H4 (cell line): ENCODE results near the gene WDR70. TPM values are rescaled to one million over a fixed set of nuclear protein-coding genes. Genes with fewer than 3 reads are reported as not detected.
"Not testable (repeated sequence)": the region's sequence is repeated elsewhere in the genome, so short reads cannot be mapped to it uniquely, and the experiment has no call there.

Source experiments
- DNase-seq: peaks from one replicate; pipeline ENCODE4 v3.0.0-alpha.2; 2015; ENCODE audit warnings: low spot score
- total RNA-seq: library from RNA; depleted of rRNA; stranded (reverse); fragments of >200 nt; shearing (Covaris generic); gene quantifications from 2 replicates; pipeline ENCODE4 v1.2.3, GENCODE V29; 2014

Gene WDR70
- total RNA-seq, 1 experiment from 2014 or later: 34.2 TPM

GRCh38 chr5:37685211-37685610, 306.1 kb downstream of the WDR70 start:
- no peak for DNase-seq

GRCh38 chr5:37685816-37686215, 306.7 kb downstream of the WDR70 start:
- no peak for DNase-seq

GRCh38 chr5:37688925-37689324, 309.8 kb downstream of the WDR70 start:
- DNase-seq: not testable (repeated sequence)

- not testable (repeated sequence) for DNase-seq
Measured at GRCh38 chr5:37694333-37694732, 315.2 kb downstream of the WDR70 start.

DNA sequence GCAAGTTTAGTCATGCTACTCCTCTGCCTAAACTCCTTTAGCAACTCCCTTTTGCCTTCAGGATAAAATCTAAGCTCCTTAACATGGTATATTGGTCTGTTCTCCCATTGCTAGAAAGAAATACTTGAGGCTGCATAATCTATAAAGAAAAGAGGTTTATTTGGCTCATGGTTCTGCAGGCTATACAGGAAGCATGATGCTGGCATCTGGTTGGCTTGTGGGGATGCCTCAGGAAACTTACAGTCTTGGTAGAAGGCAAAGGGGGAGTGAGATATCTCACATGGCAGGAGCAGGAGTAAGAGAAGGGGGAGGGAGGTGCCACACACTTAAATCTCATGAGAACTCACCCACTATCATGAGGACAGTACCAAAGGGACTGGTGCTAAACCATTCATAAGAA, 315.7 kb downstream of the WDR70 start:
- DNase-seq: no peak

GRCh38 chr5:37695647-37696046, 316.5 kb downstream of the WDR70 start:
- no peak for DNase-seq

GRCh38 chr5:37696190-37697021, 317.3 kb downstream of the WDR70 start:
- peak; percentile 63 for DNase-seq

- DNase-seq: no peak
Measured at GRCh38 chr5:37701868-37702267, 322.8 kb downstream of the WDR70 start.

- DNase-seq: no peak
Measured at GRCh38 chr5:37703841-37704241, 324.7 kb downstream of the WDR70 start.

GRCh38 chr5:37704406-37704805, 325.3 kb downstream of the WDR70 start:
- DNase-seq: no peak

- no peak for DNase-seq
Measured at GRCh38 chr5:37709020-37709419, 329.9 kb downstream of the WDR70 start.

DNA sequence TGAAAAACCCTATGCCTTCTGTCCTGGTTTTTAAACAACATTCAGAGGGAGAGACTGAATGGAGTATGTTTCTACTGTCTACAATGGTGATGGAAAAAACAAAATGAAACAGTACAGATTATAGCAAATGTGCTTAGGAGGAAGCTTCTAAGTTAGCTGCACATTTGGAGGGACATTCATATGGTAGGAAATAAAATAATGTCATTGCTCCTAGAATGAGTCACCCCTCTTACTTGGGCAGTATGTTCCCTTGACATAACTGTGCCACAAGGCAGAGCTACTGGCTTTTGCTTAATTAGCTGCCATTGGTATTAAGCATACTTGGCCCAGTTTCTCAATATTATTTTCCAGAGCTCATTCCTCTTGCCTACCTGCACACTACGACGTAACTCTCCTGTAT, 331.8 kb downstream of the WDR70 start:
- DNase-seq: no peak

DNA sequence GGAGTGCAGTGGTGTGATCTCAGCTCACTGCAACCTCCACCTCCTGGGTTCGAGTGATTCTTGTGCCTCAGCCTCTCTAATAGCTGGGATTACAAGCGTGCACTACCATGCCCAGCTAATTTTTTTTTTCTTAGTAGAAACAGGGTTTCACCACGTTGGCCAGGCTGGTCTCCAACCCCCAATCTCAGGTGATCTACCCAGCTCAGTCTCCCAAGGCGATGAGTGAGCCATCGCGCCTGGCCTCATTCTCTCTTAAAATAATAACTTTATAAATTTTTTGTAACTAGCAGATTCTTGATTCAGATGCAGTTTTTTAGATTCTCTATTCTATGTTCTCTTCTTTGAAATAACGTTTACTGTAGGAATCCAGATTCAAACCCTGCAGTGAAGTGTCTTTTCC, 333.6 kb downstream of the WDR70 start:
- no peak for DNase-seq

- no peak for DNase-seq
Measured at GRCh38 chr5:37714756-37715155, 335.6 kb downstream of the WDR70 start.

- no peak for DNase-seq
Measured at GRCh38 chr5:37715361-37715760, 336.2 kb downstream of the WDR70 start.

DNA sequence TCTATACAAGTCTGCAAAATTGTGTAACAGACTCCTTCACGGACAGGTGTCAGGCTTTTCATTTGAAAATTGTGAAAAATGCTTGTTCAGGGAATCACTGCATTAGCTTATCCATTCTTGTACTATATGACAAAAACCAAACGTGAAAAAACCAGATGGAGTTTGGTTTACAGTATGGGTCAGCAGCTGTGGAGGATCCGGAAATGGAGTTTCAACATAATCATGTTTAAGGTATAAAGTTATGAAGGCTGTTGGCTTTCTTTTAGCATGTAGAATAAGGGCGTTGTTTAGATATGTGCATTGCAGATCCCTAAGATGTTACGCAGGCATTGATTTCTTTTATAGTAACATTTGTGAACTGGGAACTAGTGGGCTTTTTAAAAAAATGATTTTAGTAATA, 336.9 kb downstream of the WDR70 start:
- DNase-seq: no peak

DNA sequence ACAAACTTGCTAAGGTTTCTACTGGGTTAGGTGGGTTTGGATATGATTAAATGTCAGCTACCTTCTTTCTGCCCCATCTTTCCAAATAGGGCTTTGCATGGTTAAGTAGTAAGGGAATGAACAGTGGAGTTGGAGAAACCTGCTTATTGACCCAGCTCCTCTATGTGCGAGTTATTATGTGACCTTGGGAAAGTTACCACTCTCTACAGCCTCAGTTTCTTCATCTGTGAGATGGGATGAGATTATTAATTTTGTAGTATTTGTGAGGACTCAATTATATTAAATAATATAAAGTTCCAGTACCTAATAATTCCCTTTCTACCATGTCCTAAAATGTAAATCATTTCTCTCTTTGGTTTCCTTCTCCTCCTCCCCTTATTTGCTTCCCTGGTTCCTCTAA, 337.3 kb downstream of the WDR70 start:
- no peak for DNase-seq

GRCh38 chr5:37717276-37717612, 338.1 kb downstream of the WDR70 start:
- DNase-seq: no peak

- peak; percentile 93 for DNase-seq
Measured at GRCh38 chr5:37717613-37718431, 338.7 kb downstream of the WDR70 start.

- DNase-seq: no peak
Measured at GRCh38 chr5:37720550-37720952, 341.4 kb downstream of the WDR70 start.

DNA sequence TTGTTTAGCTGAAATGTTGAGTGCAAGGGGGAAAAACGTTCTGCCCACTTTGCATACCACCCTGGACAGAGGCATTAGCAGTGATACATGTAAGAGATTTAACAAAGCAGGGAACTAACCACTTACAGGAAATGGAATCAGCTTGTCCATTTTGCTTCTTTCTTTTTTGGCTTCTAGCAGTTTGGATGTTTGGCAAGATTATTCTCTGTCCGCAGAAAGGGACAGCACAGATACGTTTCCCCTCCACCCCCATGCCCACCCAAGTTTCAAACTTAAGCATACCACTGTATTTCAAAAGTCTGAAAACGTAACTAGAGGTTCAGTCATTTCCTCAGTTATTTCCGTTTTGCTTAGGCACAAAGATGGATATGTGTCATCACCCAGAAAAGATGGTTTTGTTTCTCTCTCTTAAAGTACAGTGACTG, 342.3 kb downstream of the WDR70 start:
- no peak for DNase-seq

GRCh38 chr5:37722236-37723161, 343.4 kb downstream of the WDR70 start:
- peak; percentile 90 for DNase-seq
